Aorta (tissue), 5 donors: ENCODE data around the gene PDGFD. TPM values are rescaled to one million over a fixed set of nuclear protein-coding genes. Genes with fewer than 3 reads are reported as not detected.
"Not testable (repeated sequence)": the region's sequence is repeated elsewhere in the genome, so short reads cannot be mapped to it uniquely, and the experiment has no call there.

Experiments
- ATAC-seq: fragments of 200-7000 bp; cut with Tn5 transposase; one replicate; pipeline ENCODE4 v1.9.1; 2022; ENCODE audit warnings: moderate library complexity; ENCODE audit not compliant: low FRiP score
- DNase-seq, 2 donors: peaks; one replicate each; pipeline ENCODE4 v3.0.0-alpha.2; 2020
- H3K27ac ChIP-seq, 2 donors: one replicate each; pipeline ENCODE4 v1.5.1; 2013; ENCODE audit warnings: low read length in 2 of 2, mild to moderate bottlenecking in 2 of 2, moderate library complexity in 2 of 2, control low read depth in 1 of 2, inconsistent platforms in 1 of 2, low read depth in 1 of 2
- H3K27me3 ChIP-seq, 2 donors: one replicate each; pipeline ENCODE4 v1.6.1; 2013; ENCODE audit warnings: control low read depth in 1 of 2, low read length in 1 of 2, mild to moderate bottlenecking in 1 of 2, moderate library complexity in 1 of 2; ENCODE audit not compliant: insufficient read depth in 2 of 2, control insufficient read depth in 1 of 2
- H3K36me3 ChIP-seq, 2 donors: one replicate each; pipeline ENCODE4 v1.6.1; 2013; ENCODE audit warnings: control low read depth in 1 of 2, low read length in 1 of 2, mild to moderate bottlenecking in 1 of 2; ENCODE audit not compliant: insufficient read depth in 2 of 2, control insufficient read depth in 1 of 2
- H3K4me1 ChIP-seq, 2 donors: one replicate each; pipeline ENCODE4 v1.6.1; 2013; ENCODE audit warnings: low read length in 2 of 2, control low read depth in 1 of 2, mild to moderate bottlenecking in 1 of 2, moderate library complexity in 1 of 2; ENCODE audit not compliant: insufficient read depth in 2 of 2, control insufficient read depth in 1 of 2
- H3K4me3 ChIP-seq, 2 donors: one replicate each; pipeline ENCODE4 v1.5.1; 2013; ENCODE audit warnings: low read length in 2 of 2, control low read depth in 1 of 2, mild to moderate bottlenecking in 1 of 2
- H3K9me3 ChIP-seq: one replicate; pipeline ENCODE4 v1.6.1; 2013; ENCODE audit warnings: mild to moderate bottlenecking, low read length; ENCODE audit not compliant: control insufficient read depth
- WGBS, 2 donors: extraction: QIAGEN DNeasy Blood & Tissue Kit; methylation state at CpG; one replicate each; pipeline ENCODE4 v1.1.7; 2013; 5-methylcytosine and 5-hydroxymethylcytosine counted together
- intact Hi-C, 2 donors: fragments of 100-400 bp; cut with DNase I; formaldehyde crosslinking; loops; one replicate each; pipeline versions ENCODE4 v1.14.2 to v1.15.0; 2022
- polyA plus RNA-seq, 2 donors: library from polyadenylated mRNA; stranded (reverse); fragments of 200-250 nt; gene quantifications; one replicate each; pipeline ENCODE4 v1.2.3, GENCODE V29; 2013
- total RNA-seq, 2 donors: library from RNA; stranded (reverse); fragmentation: NEBNext Ultra II Directional; extraction: Animal tissue kit (Norgen Biotek cat#: 25700); gene quantifications; one replicate each; pipeline ENCODE4 v1.2.1, GENCODE V29; 2021
- donor health status: healthy with polysubstance abuse.
- donor health status: Bipolar disorder and iron deficiency.
- donor health status: DM: no; HTN: no; CAD: no.
- donor health status: DM: no; HTN: no; CAD: no.
- donor health status: DM: yes; HTN: yes; CAD: no.

The PDGFD gene
- total and polyA plus RNA-seq, 4 donors: 47.7 to 115 (median 66.5) TPM

DNA sequence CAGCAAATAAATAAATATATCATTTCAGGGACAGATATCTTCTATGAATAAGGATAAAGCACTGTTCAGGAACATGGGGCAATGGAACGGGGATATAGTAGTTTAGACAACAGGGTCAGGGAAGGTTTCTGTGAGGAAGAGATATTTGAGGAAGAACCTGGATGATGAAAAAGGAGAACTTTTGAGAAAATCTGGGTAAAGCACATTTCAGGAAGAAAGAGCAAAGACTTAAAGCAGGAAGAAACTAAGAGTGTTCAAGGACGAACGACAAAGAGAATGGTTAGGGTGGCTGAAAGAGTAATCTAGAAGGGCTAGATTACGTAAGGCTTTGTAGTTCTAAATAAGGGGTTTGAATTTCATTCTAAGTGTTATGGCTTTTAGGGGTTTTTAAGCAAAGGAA, 114.8 kb downstream of the PDGFD start:
- no peak overlapping the region for H3K4me3 ChIP-seq
- WGBS, 2 donors: 92 to 93% methylated on average over 4 of the region's 4 CpGs
- H3K4me1 ChIP-seq: no peaks in the 10 kb centered on the region
- H3K9me3 ChIP-seq: no peaks in the 10 kb centered on the region
- DNase-seq: no peak
- no peaks in the 10 kb centered on the region for H3K27me3 ChIP-seq
- H3K27ac ChIP-seq: no peak overlapping the region
- intact Hi-C loops: no loop called here
- ATAC-seq: no peak
- H3K36me3 ChIP-seq: no peaks in the 10 kb centered on the region

DNA sequence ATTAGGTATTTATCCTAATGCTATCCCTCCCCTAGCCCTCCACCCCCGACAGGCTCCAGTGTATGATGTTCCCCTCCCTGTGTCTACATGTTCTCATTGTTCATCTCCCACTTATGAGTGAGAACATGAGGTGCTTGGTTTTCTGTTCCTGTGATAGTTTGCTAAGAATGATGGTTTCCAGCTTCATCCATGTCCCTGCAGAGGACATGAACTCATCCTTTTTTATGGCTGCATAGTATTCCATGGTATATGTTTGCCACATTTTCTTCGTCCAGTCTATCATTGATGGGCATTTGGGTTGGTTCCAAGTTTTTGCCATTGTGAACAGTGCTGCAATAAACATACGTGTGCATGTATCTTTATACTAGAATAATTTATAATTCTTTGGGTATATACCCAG, 117.1 kb downstream of the PDGFD start:
- WGBS, 2 donors: 93% methylated on average over 3 of the region's 3 CpGs
- ATAC-seq, intact Hi-C loops, H3K27ac ChIP-seq, H3K9me3 ChIP-seq, H3K36me3 ChIP-seq, DNase-seq, H3K4me3 ChIP-seq, H3K27me3 ChIP-seq, H3K4me1 ChIP-seq: not testable (repeated sequence)

DNA sequence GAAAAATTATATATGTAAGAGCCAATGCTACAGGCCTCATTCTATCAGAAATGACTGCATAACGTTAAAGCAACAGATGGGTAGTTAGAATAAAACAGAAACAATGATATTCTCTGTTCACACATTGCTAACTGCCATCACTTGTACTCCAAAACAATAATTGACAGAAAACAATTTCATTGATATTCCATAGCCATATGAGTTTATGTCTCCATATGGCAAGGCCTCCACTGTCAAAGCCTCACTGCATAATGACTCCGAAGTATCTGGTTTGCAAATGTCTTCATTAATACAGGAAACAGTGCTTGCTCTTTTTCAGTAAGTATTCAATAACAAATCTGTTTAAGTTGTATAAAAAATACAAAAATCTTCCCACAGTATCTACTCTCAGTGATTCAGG, 117.6 kb downstream of the PDGFD start:
- WGBS, 2 donors: 95% methylated on average over 2 of the region's 2 CpGs
- Histone ChIP-seq H3K9me3 (no peaks in the 10 kb centered on the region), H3K36me3 (no peaks in the 10 kb centered on the region), H3K27ac (no peak overlapping the region), H3K4me3 (no peak overlapping the region), H3K4me1 (no peaks in the 10 kb centered on the region), H3K27me3 (no peaks in the 10 kb centered on the region)
- no peak for ATAC-seq
- intact Hi-C loops: no loop called here
- DNase-seq: no peak

DNA sequence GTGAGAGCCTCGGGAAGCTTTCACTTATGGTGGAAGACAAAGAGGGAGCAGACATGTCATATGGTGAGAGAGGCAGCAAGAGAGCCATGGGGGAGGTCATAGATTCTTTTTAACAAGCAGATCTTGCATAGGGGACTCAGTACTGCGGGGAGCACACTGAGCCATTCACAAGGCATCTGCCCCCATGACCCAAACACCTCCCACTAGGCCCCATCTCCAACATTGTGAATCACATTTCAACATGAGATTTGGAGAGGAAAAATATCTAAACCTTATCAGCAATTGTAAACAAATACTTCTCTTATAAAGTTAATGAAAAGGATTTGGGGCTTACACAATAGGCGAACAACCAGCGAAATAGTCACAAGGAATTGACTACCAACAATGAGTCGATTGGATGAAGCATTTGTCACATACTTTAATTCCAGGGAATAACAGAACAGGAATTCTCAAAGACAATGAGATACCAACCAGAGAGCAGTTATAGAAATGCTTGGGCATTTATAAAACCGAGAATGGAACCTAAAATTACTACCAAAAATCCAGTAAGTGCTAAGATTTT, 120.2 kb downstream of the PDGFD start:
- intact Hi-C loops: no loop called here
- Histone ChIP-seq H3K36me3 (no peaks in the 10 kb centered on the region), H3K9me3 (no peaks in the 10 kb centered on the region), H3K27ac (no peak overlapping the region), H3K4me1 (no peaks in the 10 kb centered on the region), H3K4me3 (no peak overlapping the region), H3K27me3 (no peaks in the 10 kb centered on the region)
- 91% methylated on average over 6 of the region's 6 CpGs for WGBS, 2 donors
- no peak for DNase-seq
- ATAC-seq: no peak

DNA sequence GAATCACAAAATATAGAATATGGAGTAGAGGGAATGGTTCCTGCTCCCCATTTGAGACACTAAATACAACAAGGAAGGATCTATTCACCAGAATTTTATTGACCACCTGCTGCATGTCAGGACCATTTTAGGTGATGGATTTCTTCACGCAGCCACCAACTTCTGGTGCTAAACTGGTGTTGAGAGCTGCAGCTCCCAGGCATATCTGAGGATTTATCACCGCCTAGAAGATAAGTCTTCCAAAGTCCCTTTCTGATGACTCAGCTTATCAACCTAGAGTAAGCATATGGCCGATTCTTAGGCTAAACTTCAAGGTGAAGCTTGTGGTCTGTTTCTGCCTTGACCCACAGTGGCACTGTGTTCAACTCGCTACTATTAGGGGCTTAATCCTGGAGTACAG, 120.8 kb downstream of the PDGFD start:
- 83 to 85% methylated on average over 4 of the region's 4 CpGs for WGBS, 2 donors
- ATAC-seq (no peak), DNase-seq (no peak)
- no peaks in the 10 kb centered on the region for H3K27me3 ChIP-seq
- intact Hi-C loops: no loop called here
- no peaks in the 10 kb centered on the region for H3K9me3 ChIP-seq
- H3K27ac ChIP-seq: no peak overlapping the region
- H3K4me3 ChIP-seq: no peak overlapping the region
- no peaks in the 10 kb centered on the region for H3K4me1 ChIP-seq
- no peaks in the 10 kb centered on the region for H3K36me3 ChIP-seq

DNA sequence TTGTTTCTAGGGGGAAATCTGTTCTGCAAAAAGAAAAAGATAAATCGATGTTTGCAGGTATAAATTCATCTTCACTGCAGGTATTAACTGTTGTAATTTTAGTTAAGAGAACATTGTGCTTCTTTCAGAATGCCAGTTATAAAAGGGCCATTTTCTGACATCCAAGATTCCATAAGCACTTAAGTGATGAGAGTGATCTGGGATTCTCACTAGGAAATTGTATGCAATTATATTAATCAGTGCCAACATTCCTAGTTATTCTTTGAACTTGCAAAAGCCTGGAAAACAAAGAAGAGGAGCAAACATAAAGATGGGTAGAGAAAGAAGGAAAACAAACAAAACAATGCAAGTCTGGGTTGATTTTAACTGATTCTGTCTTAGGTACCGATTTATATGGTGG, 122.2 kb downstream of the PDGFD start:
- 87 to 94% methylated on average over 2 of the region's 2 CpGs for WGBS, 2 donors
- no peaks in the 10 kb centered on the region for H3K36me3 ChIP-seq
- no peaks in the 10 kb centered on the region for H3K9me3 ChIP-seq
- intact Hi-C loops: no loop called here
- no peak overlapping the region for H3K27ac ChIP-seq
- no peak overlapping the region for H3K4me3 ChIP-seq
- no peaks in the 10 kb centered on the region for H3K4me1 ChIP-seq
- no peaks in the 10 kb centered on the region for H3K27me3 ChIP-seq
- no peak for ATAC-seq
- DNase-seq: no peak

DNA sequence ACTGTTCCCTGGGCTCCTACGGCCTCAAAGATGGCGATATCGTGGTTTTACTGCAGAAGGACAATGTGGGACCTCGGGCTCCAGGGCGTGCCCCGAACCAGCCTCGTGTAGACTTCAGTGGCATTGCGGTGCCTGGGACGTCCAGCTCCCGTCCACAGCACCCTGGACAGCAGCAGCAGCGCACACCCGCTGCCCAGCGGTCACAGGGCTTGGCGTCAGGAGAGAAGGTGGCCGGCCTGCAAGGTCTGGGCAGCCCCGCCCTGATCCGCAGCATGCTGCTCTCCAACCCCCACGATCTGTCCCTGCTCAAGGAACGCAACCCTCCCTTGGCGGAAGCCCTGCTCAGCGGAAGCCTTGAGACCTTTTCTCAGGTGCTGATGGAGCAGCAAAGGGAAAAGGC, 127.0 kb downstream of the PDGFD start:
- WGBS, 2 donors: 97% methylated on average over 21 of the region's 21 CpGs
- intact Hi-C loops: no loop called here
- H3K4me1 ChIP-seq: peaks cover 0 to 2% of the 10 kb centered on the region in 2 donors
- no peak overlapping the region for H3K4me3 ChIP-seq
- ATAC-seq (no peak), DNase-seq (no peak)
- no peak overlapping the region for H3K27ac ChIP-seq
- no peaks in the 10 kb centered on the region for H3K36me3 ChIP-seq
- no peaks in the 10 kb centered on the region for H3K27me3 ChIP-seq
- no peaks in the 10 kb centered on the region for H3K9me3 ChIP-seq

DNA sequence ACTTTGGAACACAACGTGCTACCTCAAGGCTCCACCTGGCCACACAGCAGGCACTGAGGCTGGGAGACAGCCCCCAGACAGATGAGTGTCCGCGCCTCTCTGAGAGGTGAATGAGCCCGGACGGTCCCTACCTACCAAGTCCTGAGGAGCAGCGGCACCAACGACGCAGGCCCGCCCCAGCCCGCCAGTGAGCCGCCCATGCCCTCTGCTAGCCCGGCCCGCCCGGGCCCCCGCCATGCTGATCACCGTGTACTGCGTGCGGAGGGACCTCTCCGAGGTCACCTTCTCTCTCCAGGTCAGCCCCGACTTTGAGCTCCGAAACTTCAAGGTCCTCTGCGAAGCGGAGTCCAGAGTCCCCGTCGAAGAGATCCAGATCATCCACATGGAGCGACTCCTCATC, 127.4 kb downstream of the PDGFD start, which contains the start of gene DDI1:
Gene DDI1 (plus strand): TSS at position 53 of the 400 bp plus-strand sequence. CDS start 183 bp downstream, at position 236.
- Histone ChIP-seq H3K27ac (no peak within 1 kb of the TSS), H3K36me3 (no peaks in the 10 kb centered on the region), H3K4me3 (no peak within 1 kb of the TSS), H3K27me3 (no peaks in the 10 kb centered on the region), H3K9me3 (peaks cover 2% of the 10 kb centered on the region), H3K4me1 (peaks cover 0 to 2% of the 10 kb centered on the region in 2 donors)
- no peak for ATAC-seq
- intact Hi-C loops: no loop called here
- WGBS, 2 donors: 98 to 99% methylated on average over 17 to 26 of the region's 26 CpGs
- no peak for DNase-seq

DNA sequence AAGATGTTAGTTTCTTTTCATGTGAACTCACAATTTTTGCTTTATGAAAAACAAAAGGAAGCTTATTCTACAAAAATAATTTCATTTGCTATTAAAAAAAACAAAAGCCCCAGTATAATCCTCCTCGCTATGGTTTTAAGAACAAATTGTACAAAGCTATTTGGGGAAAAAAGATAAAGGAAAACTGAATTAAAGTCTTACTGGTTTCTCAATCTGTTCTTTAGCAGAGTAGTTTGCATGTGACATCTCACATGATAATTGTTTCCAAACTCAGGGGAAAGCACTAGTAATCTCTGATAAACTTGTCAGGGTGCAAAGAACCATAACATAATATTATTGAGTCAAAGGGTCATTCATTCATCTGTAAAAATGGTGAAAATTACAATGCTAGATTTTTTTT, 130.4 kb downstream of the PDGFD start:
- ATAC-seq: no peak
- intact Hi-C loops: no loop called here
- WGBS, 2 donors: 5 to 16% methylated on average over 1 of the region's 1 CpG
- no peaks in the 10 kb centered on the region for H3K36me3 ChIP-seq
- no peak for DNase-seq
- no peaks in the 10 kb centered on the region for H3K27me3 ChIP-seq
- H3K27ac ChIP-seq: no peak overlapping the region
- peaks cover 0 to 2% of the 10 kb centered on the region in 2 donors for H3K4me1 ChIP-seq
- peaks cover 2% of the 10 kb centered on the region for H3K9me3 ChIP-seq
- H3K4me3 ChIP-seq: no peak overlapping the region
